GM19193 (cell line): ENCODE data around the gene MLEC.

Source experiments
- POLR2A ChIP-seq: IDR thresholded peaks from 4 replicates; pipeline ENCODE4 v1.6.1; 2011; ENCODE audit not compliant: insufficient read depth, insufficient read length; ENCODE audit errors: extremely low read depth

Gene MLEC

DNA sequence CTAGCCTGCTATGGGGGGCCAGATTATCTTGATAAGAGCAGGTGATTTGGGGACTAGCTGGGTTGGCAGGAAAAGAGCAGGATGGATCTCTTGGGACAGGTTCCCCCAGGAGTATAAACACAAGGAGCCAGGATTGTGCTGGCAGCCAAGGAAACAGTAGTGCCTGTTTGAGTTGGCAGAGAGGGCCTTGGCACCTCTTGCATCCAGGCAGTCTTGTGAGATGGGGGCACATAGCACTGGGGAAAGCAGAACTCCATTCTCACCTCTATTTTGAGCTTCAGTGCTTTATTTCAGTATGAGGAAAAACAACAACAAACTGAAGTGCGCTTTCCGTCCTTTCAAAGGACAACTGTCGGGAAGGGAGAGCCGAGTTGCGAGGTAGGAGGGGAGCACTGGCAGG lies 13.9 kb downstream of the MLEC start:
- no peak for TF ChIP-seq POLR2A

GRCh38 chr12:120702637-120703036 lies 15.7 kb downstream of the MLEC start:
- no peak for TF ChIP-seq POLR2A

DNA sequence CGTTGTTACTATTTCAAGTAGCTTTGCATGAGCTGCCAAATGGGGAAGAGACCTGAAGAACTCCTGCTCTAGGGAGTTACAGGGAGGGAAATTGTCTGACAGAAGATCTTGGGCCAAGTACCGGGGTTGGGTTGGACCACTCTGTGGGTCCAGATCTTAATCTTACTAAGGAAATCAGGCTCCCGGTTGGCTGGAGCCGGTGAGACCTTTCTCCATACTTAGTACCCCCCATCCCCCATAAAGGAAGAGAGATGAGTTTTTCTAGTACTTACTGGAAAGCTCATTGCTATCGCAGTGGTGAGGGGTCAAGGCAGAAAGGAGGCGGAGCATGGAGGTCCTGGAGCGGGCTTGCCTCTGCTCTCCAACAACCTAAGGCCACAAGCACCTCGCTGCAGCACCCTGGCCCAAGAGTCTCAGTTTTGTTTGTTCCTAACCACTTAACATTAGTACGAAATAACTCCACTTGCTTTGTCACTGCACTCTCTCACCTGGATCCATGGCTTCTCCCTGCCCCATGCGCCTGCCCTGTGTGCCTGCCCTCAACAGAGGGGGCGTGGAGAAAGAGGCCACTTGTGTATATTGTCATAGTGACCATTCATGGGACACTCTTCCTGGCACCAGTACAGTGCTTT lies 16.5 kb downstream of the MLEC start:
- TF ChIP-seq POLR2A = no peak

GRCh38 chr12:120705618-120706017 lies 18.7 kb downstream of the MLEC start:
- TF ChIP-seq POLR2A = no peak

- TF ChIP-seq POLR2A = no peak
These were observed 19.1 kb downstream of the MLEC start for GRCh38 chr12:120706029-120706428.

GRCh38 chr12:120708651-120709050 lies 21.7 kb downstream of the MLEC start:
- no peak for TF ChIP-seq POLR2A

GRCh38 chr12:120710031-120710804 lies 23.3 kb downstream of the MLEC start, which contains the start of gene UNC119B:
UNC119B (plus strand) TSS chr12:120710458; CDS start chr12:120710475, 17 bp downstream.
- TF ChIP-seq POLR2A = peak; percentile 66

DNA sequence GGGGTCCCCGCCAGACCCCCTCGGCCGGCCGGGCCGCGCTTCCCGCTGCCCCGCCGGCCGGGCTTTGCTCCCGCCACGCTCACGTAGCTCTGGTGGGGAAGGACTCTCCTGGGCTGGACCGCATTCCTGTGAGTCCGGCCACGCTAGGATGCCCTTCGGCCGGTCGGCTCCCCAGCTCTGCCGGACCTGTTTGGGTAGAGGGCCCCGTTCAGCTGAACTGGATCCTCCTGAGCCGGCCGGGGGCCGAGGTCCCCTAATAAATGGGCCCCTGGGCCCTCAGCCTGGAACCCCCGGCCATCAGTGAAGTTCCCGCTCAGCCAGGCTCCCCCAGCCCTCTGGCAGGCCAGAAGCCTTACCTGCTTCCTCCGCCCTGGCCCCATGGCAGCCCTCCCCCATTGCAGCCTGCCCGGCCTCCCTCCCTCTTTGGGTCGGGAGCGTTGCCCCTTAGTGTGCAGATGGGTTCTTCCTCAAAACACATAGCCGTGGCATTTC lies 23.9 kb downstream of the MLEC start:
- no peak for TF ChIP-seq POLR2A

GRCh38 chr12:120711411-120711810 lies 24.5 kb downstream of the MLEC start:
- no peak for TF ChIP-seq POLR2A

- TF ChIP-seq POLR2A = no peak
These were observed 25.7 kb downstream of the MLEC start for GRCh38 chr12:120712610-120713009.

GRCh38 chr12:120713861-120714482 lies 27.0 kb downstream of the MLEC start:
- TF ChIP-seq POLR2A = no peak

GRCh38 chr12:120718055-120718454 lies 31.1 kb downstream of the MLEC start:
- no peak for TF ChIP-seq POLR2A

DNA sequence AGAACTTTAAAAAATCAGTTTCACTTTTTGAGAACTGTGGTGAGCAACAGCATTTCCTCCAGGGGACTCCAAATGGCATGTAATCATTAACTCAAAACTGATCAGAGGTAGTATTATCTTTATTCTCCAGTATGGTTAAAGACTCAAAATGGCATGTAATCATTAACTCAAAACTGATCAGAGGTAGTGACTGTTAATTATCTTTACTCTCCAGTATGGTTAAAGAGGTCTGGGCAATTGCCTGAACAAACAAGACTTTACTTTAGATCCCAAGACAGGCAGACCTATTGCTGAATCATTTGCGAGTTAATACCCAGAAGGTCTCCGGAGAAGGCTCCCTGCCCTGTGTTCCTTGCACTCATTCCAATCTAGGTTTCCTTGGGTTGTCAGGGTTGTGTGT lies 32.1 kb downstream of the MLEC start:
- no peak for TF ChIP-seq POLR2A

DNA sequence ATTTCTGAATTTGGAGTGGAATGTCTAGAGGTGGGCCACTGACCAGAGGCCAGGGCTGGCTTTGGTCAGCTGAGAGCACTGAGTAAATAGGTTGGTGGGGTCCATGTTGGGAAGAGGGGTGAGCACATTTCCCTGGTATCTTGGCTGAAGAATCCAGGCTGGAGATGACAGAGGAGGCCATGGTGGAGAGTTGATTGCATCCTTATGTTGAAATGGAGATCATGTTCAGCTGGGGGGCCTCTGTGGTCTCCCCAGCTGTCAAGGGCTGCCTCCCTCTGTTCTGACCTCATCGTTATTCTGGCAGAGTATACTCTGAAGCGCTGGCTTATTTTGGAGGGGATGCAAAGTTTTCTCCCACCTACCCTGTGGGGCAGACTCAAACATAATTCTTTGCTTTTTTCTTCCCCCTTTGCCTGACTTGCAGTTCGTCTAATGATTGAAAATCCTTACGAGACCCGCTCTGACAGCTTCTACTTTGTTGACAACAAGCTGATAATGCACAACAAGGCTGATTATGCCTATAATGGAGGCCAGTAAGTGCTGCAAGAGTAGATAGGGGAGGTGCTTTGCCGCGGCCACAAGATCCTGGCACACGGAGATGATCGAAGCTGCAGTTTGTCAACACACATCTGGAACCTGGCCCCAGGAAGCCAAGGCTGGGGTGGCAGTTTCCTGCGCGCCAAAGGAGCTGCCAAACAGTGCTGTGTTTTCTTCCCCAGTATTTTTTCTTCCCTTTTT lies 32.7 kb downstream of the MLEC start:
- TF ChIP-seq POLR2A = no peak

DNA sequence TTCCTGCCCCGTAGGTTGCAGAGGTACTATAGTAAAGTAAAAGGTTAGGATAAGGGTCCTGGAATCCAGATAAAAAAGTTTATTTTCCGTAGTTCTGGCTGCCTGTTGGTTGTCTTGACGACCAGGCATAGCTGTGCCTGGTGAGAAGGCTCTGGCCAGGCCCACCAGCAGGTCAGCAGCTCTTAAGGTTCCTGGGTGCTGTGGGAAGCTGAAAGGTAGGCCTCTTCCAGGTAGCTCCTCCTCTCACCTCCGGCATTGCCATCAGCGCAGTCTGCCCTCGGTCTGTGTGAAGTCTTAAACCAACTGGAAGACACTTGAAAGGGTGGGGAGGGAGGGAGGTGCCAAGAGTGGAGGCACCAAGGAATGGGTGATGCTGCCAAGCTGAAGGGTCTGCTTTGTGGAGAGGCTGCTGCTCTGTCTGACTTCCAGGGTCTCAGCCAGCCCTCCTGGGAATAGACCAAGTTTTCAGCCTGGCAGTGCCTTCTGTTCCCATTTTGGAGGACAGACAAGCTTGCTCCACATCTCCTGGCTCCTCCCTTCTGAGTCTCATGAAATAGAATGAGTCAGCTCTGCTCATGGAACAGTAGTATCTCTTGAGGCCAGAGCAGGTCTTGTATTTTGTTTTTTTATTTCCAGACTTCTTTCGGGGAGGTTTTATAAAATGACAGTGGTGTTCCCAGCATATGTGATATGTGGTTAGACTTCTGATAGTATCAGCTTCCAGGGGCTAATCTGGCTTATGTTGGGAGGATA lies 33.5 kb downstream of the MLEC start:
- no peak for TF ChIP-seq POLR2A
